Glomerular visceral epithelial cell (primary cell): ENCODE results near the gene VAMP4.
"Not testable (repeated sequence)": the region's sequence is repeated elsewhere in the genome, so short reads cannot be mapped to it uniquely, and the experiment has no call there.

Experiments
- DNase-seq: peaks from one replicate; pipeline ENCODE4 v3.0.0-alpha.2; 2016; ENCODE audit errors: extremely low spot score

VAMP4 gene

DNA sequence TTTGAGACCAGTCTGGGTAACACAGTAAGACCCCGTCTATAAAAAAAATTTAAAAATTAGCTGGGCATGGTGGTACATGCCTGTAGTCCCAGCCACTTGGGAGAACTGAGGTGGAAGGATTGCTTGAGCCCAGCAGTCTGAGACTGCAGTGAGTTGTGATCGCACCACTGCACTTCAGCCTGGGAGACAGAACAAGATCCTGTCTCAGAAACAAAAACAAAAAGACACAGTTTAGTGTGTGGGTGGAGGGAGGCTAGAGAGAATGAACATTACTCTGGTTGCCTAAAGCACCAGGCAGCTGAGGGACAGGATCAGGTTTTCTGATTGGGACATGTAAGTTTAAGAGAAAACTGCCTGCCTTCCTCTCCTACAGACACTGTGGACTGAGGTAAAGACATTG is 42.3 kb downstream of the VAMP4 start:
- no peak for DNase-seq

DNA sequence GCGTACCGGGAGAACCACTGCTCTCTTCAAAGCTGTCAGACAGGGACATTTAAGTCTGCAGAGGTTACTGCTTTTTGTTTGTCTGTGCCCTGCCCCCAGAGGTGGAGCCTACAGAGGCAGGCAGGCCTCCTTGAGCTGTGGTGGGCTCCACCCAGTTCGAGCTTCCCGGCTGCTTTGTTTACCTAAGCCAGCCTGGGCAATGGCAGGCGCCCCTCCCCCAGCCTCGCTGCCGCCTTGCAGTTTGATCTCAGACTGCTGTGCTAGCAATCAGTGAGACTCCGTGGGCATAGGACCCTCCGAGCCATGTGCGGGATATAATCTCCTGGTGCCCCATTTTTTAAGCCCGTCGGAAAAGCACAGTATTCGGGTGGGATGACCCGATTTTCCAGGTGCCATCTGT is 46.1 kb downstream of the VAMP4 start:
- DNase-seq, result not testable (repeated sequence)

DNA sequence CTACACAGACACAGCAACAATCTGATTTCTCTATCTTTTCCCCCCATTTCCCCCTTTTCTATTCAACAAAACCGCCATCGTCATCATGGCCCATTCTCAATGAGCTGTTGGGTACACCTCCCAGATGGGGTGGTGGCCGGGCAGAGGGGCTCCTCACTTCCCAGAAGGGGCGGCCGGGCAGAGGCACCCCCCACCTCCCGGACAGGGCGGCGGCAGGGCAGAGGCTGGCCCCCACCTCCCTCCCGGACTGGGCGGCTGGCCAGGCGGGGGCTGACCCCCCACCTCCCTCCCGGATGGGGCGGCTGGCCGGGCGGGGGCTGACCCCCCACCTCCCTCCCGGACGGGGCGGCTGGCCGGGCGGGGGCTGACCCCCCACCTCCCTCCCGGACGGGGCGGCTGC is 48.3 kb downstream of the VAMP4 start:
- DNase-seq, result not testable (repeated sequence)

DNA sequence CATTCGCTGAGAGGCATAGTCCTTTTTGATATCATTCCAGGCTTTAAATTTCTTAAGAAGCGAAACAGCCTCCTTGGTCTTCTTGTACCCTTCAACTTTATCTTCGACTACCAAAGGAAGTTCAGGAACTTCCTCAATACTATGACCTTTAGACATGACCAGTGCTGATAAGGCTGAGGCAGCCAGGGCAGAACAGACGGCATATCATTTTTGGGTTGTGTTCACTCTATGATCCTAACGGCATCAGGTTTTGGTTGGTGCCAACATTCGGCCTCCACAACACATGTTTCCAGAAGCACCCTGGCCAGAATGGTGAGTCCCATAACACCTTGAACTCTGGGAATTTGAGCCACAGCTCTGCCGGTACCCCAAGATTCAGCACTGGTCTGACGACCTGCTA is 58.0 kb downstream of the VAMP4 start:
- DNase-seq, result no peak

DNA sequence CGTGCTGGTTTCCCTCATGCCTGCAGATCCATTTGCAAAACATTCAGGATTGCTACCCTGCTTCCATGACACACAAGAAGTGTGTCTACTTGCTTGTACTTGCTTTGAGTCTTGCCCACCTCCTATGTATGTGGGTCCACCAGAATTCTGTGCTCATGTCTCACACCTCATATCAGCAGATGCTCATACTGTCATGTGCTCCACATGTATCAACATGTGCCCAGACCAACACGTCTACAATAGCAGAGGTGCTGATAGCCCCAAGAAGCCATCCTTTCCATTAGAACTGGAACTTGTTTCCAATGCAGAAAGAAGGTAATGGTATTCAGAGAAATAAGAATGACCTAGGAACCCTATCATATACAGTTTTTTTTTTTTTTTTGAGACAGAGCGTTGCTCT is 61.5 kb downstream of the VAMP4 start:
- no peak for DNase-seq

DNA sequence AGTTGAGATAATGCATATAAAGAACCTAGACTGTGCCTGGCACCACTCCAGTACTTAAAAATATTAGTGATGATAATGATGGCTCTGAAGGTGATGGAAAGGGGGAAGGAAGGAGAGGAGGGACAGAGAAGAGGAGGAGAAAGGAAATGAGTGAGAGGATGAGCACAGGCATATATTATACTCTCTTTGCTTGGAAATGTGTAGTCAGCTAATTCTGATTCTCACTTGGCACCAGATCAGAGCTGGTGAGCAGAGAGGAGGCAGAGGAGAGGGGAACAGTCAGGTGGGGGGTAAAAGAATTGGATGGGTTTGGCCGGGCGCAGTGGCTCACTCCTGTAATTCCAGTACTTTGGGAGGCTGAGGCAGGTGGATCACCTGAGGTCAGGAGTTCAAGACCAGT is 65.0 kb downstream of the VAMP4 start:
- no peak for DNase-seq

DNA sequence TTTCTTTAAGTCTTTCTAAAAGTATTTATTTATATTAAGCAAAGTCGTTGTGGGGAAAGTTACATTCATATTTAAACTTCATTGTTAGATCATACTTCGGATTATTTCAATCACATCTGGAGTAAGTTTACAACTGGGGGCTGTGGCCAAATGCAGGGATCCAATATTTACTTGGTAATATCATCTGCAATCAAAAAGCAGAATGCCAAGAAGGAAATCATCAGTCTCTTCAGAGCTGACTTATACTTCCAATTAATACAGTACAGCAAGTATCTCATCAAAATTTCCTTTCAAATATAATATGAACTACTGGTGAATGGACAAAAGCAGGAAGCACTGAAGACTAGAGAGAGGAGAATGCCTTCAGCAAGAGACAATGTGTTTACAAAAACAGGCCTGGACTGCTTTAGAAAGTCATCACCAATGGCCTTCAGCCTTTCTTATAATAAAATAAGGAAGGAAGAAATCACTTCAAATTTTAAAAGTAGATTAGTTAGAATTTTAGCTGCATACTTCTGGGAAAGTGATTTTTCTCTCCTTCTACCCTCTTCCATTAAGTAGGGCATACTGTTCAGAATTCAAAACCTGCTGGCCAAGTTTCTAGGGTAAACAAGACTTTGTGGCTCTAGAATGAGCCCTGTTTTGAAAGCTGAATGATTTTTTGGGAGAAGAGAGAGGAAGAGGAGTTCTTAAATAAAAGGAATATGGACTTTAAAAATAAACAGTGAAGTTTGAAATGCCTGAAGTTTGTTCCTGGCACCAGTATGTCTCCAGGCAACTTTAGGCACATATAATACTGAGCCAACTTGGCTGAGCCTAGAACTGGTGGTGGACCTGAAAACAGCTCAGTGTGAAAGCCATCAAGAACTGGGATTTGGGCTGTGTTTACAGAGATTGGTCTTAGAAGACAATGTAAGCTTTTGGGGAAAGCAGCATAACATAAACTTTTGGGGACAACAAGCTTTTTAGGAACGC is 67.1 kb downstream of the VAMP4 start:
- no peak for DNase-seq

DNA sequence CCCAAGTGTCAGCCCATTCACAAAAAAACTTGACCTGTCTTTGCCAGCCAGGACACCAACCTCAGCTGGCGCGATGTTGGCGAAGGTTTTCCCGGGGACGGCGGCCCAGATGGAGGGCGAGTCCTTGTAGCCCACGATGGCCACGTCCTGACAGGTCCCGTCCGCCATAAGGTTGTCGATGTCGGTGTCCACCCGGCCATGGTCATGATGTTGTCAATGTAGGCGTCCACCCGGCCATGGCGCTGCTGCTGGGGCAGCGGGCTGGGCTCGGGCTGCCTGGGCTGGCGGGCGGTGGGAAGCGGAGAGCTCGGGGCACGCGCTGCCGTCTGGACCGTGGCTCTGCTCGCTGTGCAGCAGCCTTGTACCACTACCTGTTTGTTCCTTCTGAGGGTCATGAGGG is 71.1 kb downstream of the VAMP4 start:
- DNase-seq, result no peak

DNA sequence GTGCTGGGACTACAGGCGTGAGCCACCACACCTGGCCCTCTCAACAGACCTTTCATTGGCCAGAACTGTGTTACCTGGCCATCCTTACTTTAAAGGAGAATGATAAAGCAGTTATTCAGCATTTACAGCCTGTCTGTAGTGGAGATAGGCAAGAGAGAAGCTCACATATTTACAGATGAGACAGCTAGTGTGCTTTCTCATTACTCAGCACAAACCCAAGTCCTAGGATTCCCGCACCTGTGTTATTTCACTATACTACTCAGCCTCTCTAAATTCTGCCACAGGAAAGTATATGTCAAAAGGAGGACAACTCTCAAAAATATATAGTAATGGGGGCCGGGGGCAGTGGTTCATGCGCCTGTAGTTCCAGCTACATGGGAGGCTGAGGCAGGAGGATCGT is 73.5 kb downstream of the VAMP4 start:
- no peak for DNase-seq

DNA sequence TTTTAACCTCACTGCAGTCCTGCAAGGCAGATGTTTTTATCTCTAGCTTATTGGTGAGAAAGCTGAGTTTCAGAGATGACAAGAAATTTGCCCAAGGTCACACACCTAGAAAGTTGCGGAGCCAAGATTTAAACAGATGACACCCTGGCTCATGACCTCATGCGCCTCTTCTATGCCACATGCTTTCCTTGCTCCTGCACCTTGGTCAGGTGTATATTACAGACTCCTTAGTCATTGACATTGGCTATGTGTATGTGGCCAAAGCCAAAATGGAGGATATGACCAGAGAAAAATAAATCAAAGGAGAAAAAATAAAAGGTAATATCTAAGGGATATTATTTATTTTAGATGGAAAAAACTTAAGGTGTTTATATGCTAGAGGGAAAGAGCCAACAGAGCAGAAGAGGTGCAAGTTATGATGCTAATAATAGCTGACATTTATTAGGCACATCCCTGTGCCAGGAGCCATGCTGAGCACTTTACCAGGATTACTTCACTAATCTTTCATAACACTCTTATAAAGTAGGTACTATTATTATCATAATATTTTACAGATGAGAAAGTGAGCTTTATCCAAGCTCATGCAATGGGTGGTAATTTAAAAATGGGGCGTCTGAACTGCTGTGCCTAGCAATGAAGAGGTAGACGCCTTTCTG is 75.6 kb downstream of the VAMP4 start:
- DNase-seq, result no peak

DNA sequence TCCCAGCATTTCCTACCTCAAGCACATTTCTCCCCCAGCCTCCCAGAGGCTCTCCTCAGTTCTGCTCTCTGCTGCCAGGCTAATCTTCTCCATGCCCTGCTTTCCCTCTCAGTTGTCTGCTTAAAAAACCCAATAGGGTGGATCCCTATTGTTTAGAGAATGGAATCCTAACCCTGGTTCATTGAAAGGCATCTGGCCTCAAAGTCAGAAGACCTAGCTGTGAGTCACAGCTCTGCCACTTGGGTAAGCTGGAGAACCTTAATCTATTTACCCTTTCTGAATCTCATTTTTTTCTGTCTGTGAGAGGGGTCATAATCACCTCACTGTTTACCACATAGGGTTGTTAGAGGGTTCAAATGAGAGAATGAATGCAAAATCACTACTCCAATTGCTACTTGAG is 76.9 kb downstream of the VAMP4 start:
- DNase-seq, result no peak

DNA sequence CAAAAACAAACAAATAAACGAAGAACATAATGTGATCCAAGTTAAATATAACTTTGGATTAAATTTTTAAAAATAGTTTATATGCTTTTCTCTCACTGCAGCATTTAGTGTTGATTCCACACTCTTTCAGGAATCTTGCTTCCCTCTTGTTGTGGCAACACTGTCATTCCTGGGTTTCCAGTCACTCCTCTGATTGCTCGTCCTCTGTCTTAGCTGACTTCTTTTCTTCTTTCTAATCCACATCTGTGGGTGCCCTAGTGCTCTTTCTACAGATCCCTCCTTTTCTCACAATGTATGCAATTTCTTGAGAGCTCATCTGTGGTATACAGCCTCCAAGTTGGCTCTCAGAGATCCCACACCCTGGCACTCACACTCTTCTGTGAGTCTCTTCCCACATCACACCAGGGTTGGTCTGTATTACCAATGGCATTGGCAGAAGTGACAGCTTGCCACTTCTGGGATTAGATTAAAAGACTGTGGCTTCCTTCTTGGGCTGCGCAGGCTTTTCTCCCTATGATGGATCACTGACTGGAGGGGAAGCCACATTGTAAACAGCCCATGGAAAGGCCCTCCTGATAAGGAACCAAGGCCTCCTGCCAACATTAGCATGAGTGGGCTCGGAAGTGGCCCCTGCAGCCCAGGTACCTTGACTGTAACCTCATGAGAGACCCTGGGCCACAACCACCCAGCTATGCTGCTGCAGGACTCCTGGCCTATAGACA is 77.8 kb downstream of the VAMP4 start:
- DNase-seq, result no peak

DNA sequence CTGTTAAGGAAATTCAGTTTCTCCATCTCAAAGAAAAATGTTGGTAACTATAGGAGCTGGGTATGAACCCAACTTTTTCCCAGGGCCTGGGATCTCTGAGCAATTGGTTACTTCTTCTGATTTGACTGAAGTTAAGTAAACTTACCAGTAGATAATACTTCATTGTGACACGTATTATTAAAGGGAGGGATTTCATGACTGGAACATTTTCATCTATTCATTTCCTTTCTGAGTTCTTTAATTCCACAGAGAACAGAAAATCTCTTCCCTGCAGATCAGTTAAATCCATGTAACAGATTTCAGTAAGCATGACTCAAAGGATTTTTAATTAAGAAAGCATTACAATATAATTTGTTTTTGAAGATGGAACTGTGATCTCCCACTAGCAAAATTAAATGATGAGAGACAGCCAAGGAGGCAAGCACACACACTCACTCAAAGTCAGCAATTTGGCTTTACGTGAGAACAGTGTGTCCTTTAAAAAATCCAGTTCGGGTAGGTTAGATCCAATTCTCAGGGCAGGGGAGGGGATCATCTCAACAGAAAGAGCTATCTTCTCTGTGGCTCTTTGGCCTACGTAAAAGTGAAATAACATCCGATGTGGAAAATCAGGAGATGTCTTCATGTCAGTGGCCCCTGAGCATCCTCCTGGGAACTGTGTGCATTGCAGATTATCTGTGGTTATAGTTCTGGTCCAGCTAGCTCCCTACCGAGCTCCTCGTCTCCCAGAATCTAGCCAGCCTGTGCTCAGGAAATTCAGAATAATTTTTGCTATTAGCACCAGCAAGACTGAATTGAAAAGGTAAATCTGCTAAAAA is 78.6 kb downstream of the VAMP4 start:
- DNase-seq, result no peak

DNA sequence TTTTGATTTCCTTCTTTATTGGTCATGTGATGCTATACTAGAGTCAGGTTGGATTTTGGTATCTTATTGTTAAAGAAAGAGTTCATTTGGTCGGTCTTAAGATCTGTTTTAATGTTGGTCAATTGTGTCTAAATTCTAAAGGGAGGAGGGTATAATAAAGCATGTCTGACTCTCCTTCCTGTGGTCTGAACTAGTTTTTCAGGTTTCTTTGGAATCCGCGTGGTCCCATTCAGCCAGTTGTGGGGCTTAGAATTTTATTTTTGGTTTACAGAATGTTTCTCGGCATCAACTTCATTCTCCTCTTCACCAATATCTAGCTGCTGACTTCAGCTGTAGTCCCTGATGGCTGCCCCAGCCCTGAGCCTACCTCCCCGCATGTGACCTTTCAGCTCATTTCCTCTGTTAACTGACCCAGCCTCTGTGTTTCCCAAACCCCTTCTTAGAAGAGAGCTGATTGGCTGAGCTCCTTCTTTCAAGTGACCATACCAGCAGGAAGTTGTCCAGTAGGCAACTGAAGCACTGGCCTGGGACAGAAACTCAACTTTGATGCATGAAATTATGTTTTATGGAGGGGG is 80.7 kb downstream of the VAMP4 start:
- no peak for DNase-seq

DNA sequence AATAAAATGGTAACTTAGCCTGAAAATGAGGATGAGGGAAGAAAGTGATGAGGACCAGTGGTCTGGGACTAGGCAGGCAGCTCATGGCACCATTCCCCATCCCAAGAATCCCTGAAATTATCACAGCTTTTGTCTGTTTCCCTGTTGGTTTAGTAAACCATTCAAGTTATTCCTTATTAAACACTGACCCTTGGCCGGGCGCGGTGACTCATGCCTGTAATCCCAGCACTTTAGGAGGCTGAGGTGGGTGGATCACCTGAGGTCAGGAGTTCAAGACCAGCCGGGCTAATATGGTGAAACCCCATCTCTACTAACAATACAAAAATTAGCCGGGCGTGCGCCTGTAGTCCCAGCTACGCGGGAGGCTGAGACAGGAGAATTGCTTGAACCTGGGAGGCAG is 85.7 kb downstream of the VAMP4 start:
- DNase-seq, result not testable (repeated sequence)

DNA sequence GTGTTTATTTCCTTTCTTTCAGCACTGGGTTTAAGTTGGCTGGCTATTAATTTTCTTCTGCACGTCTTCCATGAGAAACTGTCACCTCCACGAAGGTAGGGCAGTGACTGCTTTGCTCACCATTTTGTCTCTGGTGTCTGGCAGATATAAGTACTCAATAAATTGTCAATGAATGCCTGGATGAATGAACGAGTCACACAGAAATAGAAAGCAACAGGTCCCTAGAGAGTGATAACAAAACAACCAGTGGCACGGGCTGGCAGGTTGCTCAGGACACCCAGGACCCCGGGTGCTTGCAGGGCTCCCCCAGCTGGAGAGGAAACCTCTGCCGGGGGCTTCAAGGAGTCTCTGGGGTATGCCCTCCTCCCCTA is 86.1 kb downstream of the VAMP4 start:
- DNase-seq, result no peak

DNA sequence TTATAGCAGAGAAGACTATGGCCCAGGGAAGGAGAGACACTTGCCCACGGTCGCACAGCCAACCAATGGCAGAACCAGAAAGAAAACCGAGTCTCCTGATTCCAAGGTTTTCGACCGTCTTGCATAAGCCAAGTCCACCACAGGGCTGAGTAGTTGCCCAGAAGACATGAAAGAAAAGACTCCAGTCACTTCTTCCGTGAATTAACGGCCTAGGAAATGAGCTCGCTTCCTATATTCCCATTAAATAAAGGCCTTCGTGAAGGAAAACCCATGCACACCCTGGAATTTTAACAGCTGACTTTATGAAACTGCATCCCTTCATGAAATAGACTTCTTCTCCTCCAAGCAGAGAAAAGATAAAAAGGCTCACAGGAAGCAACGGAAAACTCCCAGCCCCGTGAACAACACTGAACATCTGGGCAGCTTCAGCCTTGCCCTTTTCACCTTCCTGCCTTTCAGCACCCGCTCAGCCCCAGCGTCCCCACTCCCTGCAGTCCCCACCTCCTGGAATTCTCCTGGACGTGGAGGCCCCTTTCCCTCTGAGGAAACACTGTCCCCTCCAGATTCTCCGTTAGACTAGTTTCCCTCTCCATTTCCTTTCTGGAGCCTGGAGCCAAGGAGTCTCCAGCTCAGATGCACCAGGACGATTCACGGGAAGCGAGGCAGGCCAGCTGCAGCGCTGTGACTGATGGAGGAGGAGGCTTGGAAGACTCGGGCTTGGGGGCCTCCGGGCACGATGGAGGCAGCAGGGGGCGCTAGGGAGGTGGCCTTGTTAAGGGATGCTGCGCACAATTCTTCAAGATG is 86.7 kb downstream of the VAMP4 start:
- DNase-seq, result peak; percentile 15

DNA sequence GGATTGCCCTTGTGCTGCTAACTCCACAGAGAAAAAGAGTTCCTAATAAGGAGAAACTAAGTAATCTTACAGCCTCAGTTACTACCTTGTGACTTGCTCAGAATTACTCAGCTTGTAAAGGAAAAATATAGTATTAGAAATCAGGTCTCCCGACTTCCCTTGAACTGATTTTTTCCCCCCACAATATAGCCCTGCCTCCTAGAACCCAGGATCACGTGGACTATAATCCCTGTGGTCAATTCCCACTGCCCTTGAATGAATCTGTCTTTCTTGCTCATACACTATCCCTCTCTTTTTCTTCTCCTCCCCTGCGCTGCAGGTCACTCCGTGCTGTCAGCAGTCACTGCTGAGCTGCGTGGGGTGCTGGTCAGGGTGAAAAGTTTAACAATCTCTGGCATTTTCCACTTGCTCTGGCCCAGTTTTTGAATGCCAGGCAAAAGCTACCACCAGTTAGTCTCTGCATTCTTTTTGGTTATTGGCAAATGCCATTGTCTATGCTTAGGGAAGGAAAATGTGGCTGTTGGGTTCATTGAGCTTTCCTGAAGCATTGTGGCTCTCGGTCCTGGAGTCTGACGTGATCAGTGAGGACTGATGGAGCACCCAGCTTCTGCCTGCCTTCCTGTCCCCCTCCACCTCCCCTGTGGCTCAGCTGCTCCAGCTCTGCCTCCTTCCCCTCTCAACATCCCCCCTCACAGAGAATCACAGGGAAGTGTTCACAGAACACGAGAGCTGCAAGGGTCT is 87.5 kb downstream of the VAMP4 start:
- DNase-seq, result peak; percentile 42

DNA sequence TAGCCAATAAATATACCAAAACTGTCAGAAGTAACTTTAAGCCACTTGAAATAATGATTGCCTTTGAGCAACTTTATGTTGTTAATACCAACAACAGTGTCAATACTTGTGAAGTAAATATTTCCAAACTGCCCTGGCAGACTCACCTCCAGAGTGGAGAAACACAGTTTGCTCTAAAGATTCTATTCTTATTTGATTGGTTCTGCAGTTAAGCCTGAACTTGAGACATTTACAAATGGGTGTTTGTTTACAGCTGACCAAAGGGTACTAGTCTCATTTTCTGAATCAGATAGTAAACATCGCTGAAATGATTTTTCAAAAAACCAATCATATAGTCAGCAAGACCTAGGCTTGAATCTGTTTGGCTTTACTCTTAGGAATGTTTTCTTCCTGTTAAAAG is 88.1 kb downstream of the VAMP4 start:
- no peak for DNase-seq
